ENCODE data around the gene CEP70.

CEP70 gene

DNA sequence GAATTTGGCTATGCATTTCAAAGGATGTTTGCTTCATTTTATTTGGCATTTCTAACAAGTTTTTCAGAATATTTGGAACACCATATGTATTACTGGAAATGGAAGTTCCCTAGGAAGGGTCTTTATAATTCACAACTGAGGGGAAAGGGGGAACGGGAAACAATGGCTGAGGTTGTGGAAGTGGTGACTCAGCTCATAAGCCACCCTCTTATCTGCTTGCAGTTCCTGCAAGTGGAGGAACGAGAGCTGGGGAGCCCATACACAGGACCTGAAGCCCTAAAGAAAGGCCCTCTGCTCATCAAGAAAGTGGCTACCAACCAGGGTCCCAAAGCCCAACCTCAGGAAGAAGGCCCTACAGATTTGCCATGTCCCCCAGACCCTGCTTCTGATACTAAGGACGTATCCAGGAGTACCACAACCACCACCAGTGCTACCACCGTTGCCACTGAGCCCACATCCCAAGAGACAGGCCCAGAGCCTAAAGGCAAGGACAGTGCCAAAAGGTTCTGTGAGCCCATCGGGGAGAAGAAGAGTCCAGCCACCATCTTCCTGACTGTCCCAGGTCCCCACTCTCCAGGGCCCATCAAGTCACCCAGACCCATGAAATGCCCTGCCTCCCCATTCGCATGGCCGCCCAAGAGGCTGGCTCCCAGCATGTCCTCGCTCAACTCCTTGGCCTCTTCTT lies 121.8 kb downstream of the CEP70 start:
- in situ Hi-C loops (cut with HindIII; ENCODE audit: low pct_ligation_motif_present, low sequenced_read_pairs): no loop called here

GRCh38 chr3:138471481-138471880 lies 122.6 kb downstream of the CEP70 start:
- no peak overlapping the region for H3K4me3 ChIP-seq (ENCODE audit: low read depth, low read length)
- TF ChIP-seq CTCF (IDR thresholded peaks at IDR 0.05; ENCODE audit: low read depth, low read length, missing control alignments): no peak
- H3K36me3 ChIP-seq (replicated peaks): no peaks in the 10 kb centered on the region
- DNase-seq: no peak
- no peak overlapping the region for H3K27ac ChIP-seq
- no peaks in the 10 kb centered on the region for H3K27me3 ChIP-seq (replicated peaks)
- in situ Hi-C loops (cut with HindIII; ENCODE audit: low pct_ligation_motif_present, low sequenced_read_pairs): no loop called here

More for the DNA sequence above, 121.8 kb downstream of the CEP70 start:
- H3K4me3 ChIP-seq (ENCODE audit: low read depth, low read length): no peak overlapping the region
- no peak overlapping the region for H3K27ac ChIP-seq
- no peak for TF ChIP-seq CTCF (IDR thresholded peaks at IDR 0.05; ENCODE audit: low read depth, low read length, missing control alignments)
- H3K36me3 ChIP-seq (replicated peaks): no peaks in the 10 kb centered on the region
- DNase-seq: no peak
- H3K27me3 ChIP-seq (replicated peaks): no peaks in the 10 kb centered on the region

- in situ Hi-C loops (cut with HindIII; ENCODE audit: low pct_ligation_motif_present, low sequenced_read_pairs): no loop called here
- TF ChIP-seq CTCF (IDR thresholded peaks at IDR 0.05; ENCODE audit: low read depth, low read length, missing control alignments): no peak
- no peak overlapping the region for H3K4me3 ChIP-seq (ENCODE audit: low read depth, low read length)
- H3K27me3 ChIP-seq (replicated peaks): no peaks in the 10 kb centered on the region
- H3K27ac ChIP-seq: no peak overlapping the region
- no peaks in the 10 kb centered on the region for H3K36me3 ChIP-seq (replicated peaks)
- no peak for DNase-seq
Observed at GRCh38 chr3:138470687-138471086, 123.4 kb downstream of the CEP70 start.

DNA sequence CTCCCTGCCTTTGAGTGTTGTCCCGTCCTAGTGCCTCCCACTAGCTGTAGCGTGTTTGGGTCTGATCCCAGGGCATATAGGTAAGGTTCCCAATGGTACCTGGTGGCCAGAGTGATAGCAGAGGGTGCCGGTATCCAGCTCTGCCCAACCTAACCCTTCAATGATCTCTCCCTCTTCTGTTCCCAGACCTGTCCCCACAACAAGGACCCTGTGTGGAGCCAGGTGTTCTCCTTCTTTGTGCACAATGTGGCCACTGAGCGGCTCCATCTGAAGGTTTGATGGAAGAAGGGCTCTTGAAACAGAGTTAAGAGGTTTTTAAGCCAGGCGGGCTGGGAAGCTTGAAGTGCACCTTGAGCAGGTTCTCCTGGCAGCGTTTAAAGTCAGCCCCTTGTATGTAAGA lies 124.2 kb downstream of the CEP70 start:
- Histone ChIP-seq H3K36me3 (replicated peaks) (no peaks in the 10 kb centered on the region), H3K27me3 (replicated peaks) (no peaks in the 10 kb centered on the region), H3K4me3 (ENCODE audit: low read depth, low read length) (no peak overlapping the region), H3K27ac (no peak overlapping the region)
- DNase-seq: no peak
- in situ Hi-C loops (cut with HindIII; ENCODE audit: low pct_ligation_motif_present, low sequenced_read_pairs): no loop called here
- TF ChIP-seq CTCF (IDR thresholded peaks at IDR 0.05; ENCODE audit: low read depth, low read length, missing control alignments): no peak

DNA sequence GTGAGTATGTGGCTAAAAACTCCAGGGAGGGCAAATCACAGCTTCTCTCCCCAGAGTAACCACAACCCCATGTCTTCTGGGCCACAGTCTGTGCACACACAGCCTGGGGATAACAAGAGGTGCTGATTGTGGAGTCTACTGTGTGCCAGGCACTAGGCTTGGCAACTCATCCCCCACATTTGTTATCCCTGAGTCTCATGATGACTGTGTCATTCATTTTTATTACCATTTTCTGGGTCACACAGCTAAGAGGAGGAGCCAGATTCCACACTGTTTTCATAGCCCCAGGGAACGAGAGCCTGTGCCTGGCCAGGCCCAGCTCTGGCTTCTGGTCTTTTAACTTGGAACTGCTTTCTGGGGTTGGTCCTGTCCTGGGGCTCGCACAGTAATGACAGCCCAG lies 125.2 kb downstream of the CEP70 start:
- no peak for TF ChIP-seq CTCF (IDR thresholded peaks at IDR 0.05; ENCODE audit: low read depth, low read length, missing control alignments)
- peak; percentile 19 for DNase-seq
- Histone ChIP-seq H3K36me3 (replicated peaks) (no peaks in the 10 kb centered on the region), H3K27ac (no peak overlapping the region), H3K4me3 (ENCODE audit: low read depth, low read length) (no peak overlapping the region), H3K27me3 (replicated peaks) (no peaks in the 10 kb centered on the region)
- in situ Hi-C loops (cut with HindIII; ENCODE audit: low pct_ligation_motif_present, low sequenced_read_pairs): no loop called here

- Histone ChIP-seq H3K4me3 (ENCODE audit: low read depth, low read length) (no peak overlapping the region), H3K27ac (no peak overlapping the region), H3K36me3 (replicated peaks) (no peaks in the 10 kb centered on the region), H3K27me3 (replicated peaks) (no peaks in the 10 kb centered on the region)
- DNase-seq: no peak
- in situ Hi-C loops (cut with HindIII; ENCODE audit: low pct_ligation_motif_present, low sequenced_read_pairs): no loop called here
- no peak for TF ChIP-seq CTCF (IDR thresholded peaks at IDR 0.05; ENCODE audit: low read depth, low read length, missing control alignments)
Observed at GRCh38 chr3:138468451-138468850, 125.6 kb downstream of the CEP70 start.

All from brain microvascular endothelial cell (primary cell).